T-helper 1 cell treated with Interleukin-12 subunit alpha and Interleukin-12 subunit beta and Interleukin-4 antibody, amounts not matched to agents 30 ng/mL and 1 ng/mL, for 36 hours (primary cell): ENCODE measurements around the gene KRT80. TPM values are rescaled to one million over a fixed set of nuclear protein-coding genes. Genes with fewer than 3 reads are reported as not detected.

Source experiments
- intact Hi-C: fragments of 100-400 bp; cut with micrococcal nuclease; formaldehyde crosslinking; loops from one replicate; pipeline ENCODE4 v1.15.1; 2024
- total RNA-seq: library from RNA; stranded (reverse); gene quantifications from 2 replicates; pipeline ENCODE4 v1.2.3, GENCODE V29; 2022

KRT80 gene
- total RNA-seq, 1 donor from 2014 or later, result not detected

GRCh38 chr12:52200781-52201450, 9.1 kb upstream of the KRT80 start:
- intact Hi-C loops, result no loop called here

DNA sequence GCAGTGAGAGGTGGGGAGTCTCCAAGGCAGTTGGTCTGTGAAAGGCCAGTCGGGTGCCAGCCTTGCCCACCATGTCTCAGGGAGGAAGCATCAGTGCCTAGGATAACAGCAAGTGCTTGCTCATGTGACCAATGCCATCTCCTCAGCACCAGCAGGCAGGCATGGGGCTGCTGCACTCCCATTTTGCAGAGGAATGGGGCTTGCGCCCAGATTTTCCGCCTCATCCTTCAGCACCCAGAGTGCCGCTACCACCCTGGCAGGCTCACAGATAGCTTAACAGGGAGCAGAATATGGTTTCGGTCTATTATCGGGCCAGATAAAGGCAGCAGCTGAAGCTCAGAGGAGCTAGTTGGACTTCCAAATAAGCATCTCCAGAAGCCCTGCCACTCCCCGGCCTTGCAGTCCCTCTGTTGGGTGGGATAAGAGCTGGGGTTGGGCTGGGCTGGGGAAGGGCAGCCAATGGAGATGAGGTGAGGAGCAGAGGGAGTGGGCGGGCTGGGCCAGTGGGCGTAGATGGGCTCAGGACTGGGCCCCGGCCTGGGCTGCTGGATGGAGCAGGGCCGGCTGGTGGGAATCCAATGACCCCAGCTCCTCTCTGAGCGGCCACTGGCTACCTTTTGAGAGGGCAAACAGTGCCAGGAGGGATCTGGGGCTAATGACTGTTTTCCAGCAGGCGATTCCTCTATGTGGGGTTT, 8.4 kb upstream of the KRT80 start:
- intact Hi-C loops, result no loop called here

GRCh38 chr12:52199294-52199919, 7.6 kb upstream of the KRT80 start:
- intact Hi-C loops, result no loop called here

DNA sequence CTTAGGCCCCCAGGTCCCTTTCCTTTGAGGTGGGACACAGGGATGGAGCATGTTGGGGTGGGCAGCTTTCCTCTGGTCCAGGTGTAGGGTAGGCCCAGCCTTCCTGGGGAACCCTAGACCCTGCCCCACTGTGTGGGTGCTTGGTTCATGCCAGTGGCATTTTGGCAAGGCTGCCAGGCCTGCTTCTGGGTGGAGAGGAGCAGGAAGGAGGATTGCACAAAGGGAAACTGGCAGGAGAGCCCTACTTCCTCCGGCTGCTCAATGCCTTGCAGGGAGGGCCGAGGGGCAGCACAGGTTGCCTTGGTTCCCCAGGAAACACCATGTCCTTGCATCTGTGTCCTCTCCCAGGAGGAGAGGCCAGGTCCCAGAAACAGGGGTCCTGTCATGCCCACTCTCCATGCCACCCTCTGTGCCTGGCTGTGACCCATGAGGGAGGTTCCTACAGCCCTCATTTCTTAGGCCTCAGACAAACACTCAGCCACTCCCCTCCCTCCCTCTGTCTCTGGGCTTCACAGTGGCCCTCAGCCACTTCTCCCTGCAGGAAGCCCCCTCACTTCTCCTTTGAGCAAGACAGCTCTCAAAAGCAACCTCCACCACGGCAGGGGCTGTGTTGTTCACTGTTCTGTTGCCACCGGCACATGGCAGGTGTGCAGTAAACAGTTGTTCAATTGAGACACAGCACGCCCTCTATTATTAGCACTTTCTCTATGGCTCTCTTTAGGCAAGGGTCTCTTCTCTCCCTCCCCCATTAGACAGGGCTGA, 6.8 kb upstream of the KRT80 start:
- intact Hi-C loops, result no loop called here

- intact Hi-C loops, result no loop called here
Measured at GRCh38 chr12:52197371-52198231, 5.8 kb upstream of the KRT80 start.

GRCh38 chr12:52195065-52195730, 3.4 kb upstream of the KRT80 start:
- intact Hi-C loops, result no loop called here

GRCh38 chr12:52193991-52194390, 2.2 kb upstream of the KRT80 start:
- intact Hi-C loops, result no loop called here

DNA sequence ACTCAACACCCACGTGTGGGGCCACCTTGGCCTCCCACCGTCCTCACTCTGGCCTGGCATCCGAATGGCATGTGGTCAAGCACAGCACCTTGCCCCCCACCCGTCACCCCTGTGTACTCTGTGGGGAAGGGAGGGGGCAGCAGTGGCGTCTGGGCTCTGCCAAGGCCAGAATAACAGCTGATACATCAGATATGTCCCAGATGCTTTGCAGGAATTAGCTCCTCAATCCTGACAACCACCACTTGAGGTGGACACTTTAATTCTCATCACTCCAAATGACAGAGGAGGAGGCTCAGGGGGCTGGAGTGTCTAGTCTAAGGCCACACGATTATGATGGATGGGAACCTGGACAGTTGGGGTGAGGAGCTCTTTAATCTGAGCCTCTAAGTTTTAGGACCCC, 1.7 kb upstream of the KRT80 start:
- intact Hi-C loops, result no loop called here

GRCh38 chr12:52190860-52191729, 719 bp downstream of the KRT80 start:
- intact Hi-C loops, result no loop called here

DNA sequence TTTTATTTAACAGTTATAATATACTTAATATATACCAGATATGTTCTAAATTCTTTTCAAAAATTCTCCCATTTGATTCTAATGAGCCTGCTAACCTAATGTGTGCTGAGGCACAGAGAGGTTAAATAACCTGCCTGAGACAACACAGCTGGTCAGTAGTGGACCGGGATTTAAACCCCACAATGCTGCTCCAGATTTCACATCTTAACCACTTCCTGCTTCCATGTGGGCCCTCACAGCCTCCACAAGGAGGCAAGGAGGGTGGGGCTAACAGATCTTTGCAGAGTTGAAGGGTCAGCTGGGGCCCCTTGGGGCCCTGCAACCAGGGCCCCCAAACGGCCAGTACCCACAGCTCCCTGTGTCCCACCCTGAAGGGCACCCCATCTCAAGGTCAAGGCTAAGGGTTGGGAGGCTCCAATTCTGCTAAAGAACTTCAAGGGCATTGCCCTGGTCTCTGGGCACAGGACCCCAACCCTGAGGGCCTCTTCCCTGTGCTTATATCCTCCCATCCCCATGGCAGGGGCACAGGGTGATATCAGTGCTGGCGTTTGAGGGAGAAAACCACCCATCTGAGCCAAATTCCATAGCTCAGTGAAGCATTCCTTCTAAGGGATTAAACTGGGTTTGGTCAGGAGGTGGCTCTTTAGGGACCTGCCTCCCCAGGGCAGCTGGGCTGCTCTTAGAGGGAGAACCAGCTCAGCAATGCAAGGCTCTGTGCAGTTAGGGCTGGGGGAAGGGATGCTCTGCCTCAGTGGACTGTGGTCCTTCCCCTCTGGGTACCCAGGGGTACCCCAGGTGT, 2.2 kb downstream of the KRT80 start:
- intact Hi-C loops, result no loop called here

- intact Hi-C loops, result no loop called here
Measured at GRCh38 chr12:52188658-52189057, 3.2 kb downstream of the KRT80 start.

DNA sequence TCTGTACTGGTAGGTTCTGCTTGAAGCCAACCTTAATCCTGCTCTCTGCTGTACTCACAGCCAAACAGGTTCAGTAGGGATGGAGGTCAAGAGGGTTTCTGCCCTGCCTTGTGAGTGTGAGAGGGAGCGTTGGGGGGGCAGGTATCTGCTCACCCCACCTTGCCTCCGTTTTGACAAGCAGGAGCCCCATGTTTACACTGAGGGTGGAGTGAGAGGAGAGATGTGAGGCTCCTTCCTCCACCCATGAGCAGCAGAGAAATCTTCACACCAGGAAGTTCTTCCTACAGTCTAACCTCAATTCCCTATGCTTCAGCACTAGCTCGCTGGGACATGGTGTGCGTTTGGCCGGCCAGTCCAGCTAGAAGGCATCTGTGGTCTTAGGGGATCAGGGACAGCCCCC, 4.2 kb downstream of the KRT80 start:
- intact Hi-C loops, result no loop called here

GRCh38 chr12:52187206-52187605, 4.6 kb downstream of the KRT80 start:
- intact Hi-C loops, result no loop called here

- intact Hi-C loops, result no loop called here
Measured at GRCh38 chr12:52186118-52186840, 5.5 kb downstream of the KRT80 start.

DNA sequence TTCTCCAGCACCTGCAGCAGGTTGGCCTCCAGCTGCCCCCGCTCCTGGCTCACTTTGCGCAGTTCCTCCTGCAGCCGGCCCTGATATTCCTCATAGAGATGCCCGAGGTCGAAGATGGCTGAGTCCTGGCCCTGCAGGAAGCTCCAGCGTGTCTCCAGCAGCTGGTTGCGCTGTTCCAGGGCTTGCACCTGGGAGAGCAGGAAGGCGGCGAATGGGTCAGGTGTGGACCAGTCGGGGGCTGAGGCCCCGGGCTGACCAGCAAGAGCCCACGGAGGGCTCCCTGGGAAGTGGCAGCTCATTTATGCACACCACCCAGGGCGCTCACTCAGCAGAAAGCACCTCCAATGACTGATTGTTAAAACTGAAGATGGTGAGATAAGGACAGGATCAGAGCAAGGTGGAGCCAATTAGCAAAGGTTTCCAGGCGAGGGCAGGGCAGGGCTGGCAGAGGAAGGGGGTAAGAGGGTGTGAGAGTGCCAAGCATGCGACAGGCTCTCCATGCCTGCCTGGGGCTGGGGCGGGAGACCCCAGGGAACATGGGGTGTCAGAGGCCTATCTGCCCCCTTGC, 6.3 kb downstream of the KRT80 start:
- intact Hi-C loops, result no loop called here

DNA sequence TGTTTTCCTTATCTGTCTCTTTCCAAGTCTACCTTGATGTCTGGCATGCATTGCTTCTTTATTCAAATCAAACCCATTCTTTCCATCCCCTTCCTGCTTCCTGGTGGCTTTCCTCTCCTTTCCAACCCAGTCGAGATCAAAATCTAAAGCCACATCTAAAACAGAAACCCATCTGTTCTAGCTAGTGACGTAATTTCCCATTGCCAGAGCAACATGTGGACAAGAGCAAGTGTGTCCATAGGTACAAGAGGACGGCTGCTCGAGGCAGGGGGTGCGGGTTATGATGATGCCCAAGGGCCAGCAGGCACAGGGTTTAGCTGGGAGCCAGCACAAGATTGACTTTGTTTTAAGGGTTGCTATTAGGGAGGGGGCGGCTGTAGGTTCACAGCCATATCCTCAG, 7.0 kb downstream of the KRT80 start:
- intact Hi-C loops, result no loop called here

DNA sequence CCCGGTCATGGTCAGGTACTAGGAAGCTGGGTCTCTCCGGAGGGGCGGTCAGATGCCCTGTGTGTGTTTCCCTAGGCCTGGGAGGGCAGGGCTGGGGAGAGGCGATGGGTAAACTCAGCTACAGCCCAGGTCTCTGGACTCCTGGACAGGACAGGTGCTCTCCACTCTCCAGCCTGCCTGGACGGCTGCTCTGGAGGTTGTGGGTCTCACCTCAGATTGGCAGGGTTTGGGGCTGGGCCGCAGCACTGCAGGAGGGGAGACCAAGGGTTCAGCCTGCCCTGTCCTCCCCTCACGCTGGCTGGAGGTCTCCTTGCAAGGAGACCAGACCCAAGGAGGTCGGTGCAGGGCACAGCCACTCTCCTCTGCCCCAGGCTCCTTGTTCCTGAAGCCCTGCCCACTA, 7.8 kb downstream of the KRT80 start:
- intact Hi-C loops, result no loop called here

- intact Hi-C loops, result no loop called here
Measured at GRCh38 chr12:52183544-52183910, 8.3 kb downstream of the KRT80 start.
